ENCODE results near the gene DGKG.

Gene DGKG

DNA sequence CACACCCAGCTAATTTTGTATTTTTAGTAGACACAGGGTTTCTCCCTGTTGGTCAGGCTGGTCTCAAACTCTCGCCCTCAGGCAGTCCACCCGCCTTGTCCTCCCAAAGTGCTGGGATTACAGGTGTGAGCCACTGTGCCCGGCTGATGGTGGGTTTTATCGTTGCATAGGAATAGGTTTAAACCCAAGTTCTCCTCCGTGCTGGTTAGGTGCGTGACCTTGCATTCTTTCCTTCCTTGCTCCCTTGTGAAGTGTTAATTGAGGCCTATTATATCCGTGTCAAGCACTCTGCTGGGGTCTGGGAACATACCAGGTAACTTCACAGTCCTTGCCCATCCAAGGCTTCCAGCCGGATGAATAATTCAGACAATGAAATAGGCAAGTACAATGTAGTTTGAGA, 233.9 kb downstream of the DGKG start:
- no peak for DNase-seq

DNA sequence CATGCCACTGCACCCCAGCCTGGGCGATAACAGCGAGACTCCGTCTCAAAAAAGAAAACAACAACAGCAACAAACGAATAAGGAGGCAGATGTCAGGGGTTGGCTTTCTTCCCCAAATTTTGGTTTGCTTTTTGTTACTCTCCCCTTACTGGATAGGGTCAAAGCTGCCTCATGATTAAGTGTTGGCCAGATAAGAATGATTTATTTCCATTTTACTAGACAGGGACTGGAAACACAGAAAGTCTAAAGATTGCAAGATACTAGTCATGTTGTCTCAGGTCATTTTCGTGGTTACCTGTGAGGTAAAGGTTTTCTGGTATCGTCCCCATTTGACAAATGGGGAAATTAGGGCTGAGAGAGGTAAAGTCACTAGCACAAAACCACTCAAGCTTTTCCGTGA, 234.6 kb downstream of the DGKG start:
- DNase-seq = no peak

- no peak for DNase-seq
These were observed 236.9 kb downstream of the DGKG start for GRCh38 chr3:186125118-186125517.

GRCh38 chr3:186124592-186124991, 237.4 kb downstream of the DGKG start:
- no peak for DNase-seq

DNA sequence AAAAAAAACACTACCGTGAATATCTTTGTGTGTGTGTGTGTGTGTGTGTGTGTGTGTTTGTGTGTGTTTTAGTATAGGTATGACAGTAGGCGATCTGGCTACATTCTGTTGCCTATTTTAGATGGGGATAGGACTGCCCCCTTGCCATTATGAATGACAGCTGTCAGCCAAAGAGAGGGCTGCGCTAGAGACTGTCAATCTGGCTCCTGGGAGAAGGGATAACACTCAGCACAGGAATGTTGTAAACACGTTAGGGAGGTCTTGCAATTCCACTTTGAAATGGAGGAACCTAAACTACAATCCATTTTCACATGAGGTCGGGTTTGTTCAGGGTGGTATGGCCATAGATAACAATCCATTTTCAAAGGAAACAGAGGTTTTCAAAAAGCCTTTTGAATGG, 239.0 kb downstream of the DGKG start:
- no peak for DNase-seq

- DNase-seq = no peak
These were observed 240.1 kb downstream of the DGKG start for GRCh38 chr3:186121968-186122367.

DNA sequence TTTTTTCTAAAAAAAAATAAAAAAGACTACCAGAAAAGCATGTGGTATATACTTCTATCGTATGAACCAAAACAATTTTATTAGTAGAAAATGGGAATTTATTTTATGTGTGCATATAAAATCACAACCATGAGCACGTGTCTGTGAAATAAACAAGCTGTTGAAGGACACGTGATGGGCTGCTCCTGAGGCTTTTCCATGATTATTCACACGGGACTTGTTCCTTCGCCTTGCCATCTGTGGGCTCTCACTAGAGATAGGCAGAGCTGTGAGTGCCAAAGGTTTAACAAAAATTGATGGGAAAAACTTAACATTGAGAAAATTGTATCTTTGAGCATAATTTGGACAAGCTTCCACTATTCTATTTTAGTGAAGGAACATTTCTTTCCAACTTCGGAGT, 240.8 kb downstream of the DGKG start:
- no peak for DNase-seq

GRCh38 chr3:186119499-186119898, 242.5 kb downstream of the DGKG start:
- no peak for DNase-seq

DNA sequence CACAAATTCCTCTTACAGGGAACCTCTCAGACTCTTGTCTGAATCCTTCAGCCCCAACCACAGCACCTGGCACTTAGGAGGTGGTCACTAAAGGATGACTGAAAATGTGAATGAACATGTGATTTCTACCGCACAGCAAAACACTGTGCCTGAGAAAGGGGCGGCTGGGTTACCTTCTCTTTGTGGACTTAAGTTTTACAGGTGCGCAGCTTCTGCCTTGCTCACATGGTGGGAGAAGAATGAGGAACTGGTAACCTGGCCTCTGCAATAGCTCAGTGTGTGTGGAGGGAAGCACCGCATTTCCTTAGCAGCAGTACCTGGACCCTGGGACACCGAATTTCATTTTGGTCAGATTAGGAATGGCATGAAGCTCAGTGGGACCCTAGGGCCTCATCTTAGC, 243.3 kb downstream of the DGKG start:
- no peak for DNase-seq

GRCh38 chr3:186117521-186118134, 244.4 kb downstream of the DGKG start:
- no peak for DNase-seq

GRCh38 chr3:186115239-186115996, 246.6 kb downstream of the DGKG start:
- DNase-seq = no peak

GRCh38 chr3:186110975-186111974, 250.8 kb downstream of the DGKG start:
- peak; percentile 18 for DNase-seq

GRCh38 chr3:186109897-186110803, 251.9 kb downstream of the DGKG start:
- no peak for DNase-seq

GRCh38 chr3:186108941-186109865, 252.8 kb downstream of the DGKG start, which contains the start of gene ETV5:
Gene ETV5, minus strand, starts transcription at chr3:186109089. Its CDS starts 3,221 bp downstream, at chr3:186105868.
- peak; percentile 94 for DNase-seq

DNA sequence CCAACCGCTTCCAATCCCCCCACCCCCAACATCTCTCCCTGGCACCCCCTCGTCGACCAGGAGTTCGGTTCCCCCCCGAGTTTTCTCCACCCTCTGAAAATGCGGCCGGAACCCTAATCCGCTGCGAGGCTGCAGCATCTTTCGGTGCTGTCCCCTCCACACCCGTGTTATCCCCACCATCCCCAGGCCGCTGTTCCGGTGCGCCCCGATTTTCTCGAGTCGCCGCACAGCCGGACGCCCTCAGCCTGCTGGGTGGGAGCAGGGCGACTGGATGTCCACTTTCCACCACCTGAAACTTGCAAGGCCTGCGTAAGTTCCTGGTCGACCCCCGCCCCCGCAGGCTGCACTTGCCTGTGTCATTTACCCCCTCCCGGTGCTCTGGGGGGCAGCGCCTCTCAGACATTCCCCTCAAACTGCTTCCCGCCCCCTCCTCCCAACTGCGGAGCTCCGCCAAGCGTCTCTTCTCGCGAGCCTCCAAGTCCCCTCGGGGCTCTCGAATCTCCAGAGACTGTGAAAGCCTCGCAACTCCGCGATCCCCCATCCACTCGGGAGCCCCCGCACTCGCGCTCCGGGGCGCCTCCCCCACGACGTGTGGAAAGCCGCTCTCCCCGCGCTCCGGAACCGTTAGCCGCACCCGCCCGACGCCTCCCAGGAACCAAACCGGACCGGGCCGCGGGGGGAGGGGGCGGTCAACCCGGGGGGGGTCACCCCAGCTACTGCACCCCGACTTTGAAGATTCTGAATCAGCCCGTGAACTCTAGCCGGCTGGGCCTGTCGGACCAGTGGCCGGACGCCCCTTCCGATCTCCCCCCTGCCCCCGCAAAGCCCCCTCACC, 253.7 kb downstream of the DGKG start:
- DNase-seq = peak; percentile 15

DNA sequence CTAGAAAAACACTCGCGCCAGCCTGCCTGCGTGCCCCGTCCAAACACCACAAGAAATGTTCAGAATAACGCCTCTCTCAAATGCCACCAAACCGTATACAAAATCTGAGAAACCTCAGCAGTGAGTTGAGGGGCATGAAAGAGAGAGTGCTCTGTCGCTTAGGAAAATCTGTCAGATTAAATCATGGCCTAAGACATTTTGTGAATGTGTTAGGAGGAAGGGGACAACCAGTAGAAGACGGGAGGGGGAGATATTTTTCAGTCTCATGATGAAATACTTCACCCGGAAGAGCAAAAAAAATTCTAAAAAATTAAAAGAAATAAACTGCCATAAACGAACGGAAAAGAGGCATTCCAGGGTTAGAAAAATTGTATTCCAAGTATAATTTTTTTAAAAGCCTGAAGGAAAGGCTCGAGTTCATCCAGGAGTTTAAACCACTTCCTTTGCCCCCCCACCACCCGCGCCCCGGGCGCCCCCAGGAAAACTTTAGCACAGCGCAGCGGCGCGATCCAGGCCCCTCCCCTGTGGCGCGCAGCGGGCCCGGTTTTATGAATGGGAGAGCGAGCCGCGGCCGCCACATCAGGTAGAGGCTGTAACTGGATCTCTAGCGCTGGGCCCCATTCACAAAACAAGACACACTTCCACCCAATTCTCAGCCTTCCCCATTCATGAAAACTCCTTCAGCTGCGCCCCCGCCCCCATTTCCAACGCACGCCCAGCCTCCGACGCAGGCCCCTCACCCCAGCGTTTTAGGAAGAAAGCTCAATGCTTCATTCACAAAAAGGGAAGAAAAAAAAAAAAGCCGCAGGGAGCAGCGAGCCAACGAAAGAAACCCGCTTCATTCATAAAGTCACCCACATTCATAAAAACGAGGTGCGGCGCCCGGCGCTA, 254.6 kb downstream of the DGKG start:
- peak; percentile 37 for DNase-seq

DNA sequence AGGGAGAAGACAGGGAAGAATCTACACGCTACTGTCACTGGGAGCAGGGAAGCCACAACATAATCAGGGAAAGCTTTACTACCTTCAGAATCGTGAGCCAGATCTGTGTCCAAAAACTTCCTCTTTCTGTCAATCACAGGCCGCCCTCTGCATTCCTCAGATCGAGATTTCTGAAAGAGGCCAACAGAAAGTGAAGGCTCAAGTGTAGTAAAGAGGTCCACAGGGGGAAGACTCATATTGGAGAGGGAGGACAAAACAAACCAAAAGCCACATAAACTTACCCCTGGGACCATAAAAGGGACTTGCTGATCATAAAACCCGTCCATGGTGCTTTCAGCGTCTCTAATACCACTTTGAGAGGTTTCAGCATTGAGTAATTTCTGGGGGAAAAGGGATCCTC, 256.5 kb downstream of the DGKG start:
- no peak for DNase-seq

DNA sequence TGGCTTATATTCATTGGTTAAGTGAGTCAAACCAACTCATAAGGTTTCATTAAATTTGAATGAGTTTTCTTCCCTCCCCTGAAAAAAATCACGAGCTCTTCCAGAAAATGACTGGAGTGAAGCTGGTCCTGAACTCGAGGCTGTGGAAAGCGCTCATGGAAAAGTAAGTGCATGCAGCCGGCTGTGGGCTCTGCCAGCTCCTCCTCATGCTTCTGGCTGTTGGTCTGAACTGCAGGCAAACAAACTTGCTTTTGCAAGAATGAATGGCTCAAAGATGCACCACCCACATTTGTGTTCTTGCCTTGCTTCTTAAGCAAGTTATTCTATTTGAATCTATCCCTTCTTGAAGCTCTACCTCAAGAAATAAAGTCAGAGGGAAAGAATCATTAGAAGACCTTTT, 259.3 kb downstream of the DGKG start:
- DNase-seq = no peak

GRCh38 chr3:186100398-186100797, 261.6 kb downstream of the DGKG start:
- no peak for DNase-seq

Data from activated naive CD4-positive, alpha-beta T cell treated with Interleukin-2 at 50 U/mL for 16 hours (primary cell).